GM13977 (cell line): Measurements from ENCODE around the gene RALGAPA1.

Experiments
- DNase-seq: peaks from one replicate; pipeline ENCODE4 v3.0.0; 2012; ENCODE audit warnings: low spot score
- in situ Hi-C: fragments of 300-500 bp; cut with MboI; formaldehyde crosslinking; loops from one replicate; pipeline ENCODE4 v1.12.0; 2022; ENCODE audit warnings: low sequenced_read_pairs, low pct_unique_long_range_greater_than_20kb, mixed read lengths, inconsistent platforms; ENCODE audit not compliant: unreplicated experiment
- TF ChIP-seq, protein P1 (sequence below): IDR thresholded peaks from 2 replicates; pipeline ENCODE4 v1.5.1; 2012; ENCODE audit warnings: mild to moderate bottlenecking, control low read depth; ENCODE audit not compliant: insufficient read depth; ENCODE audit errors: extremely low read depth, missing control alignments

Gene RALGAPA1

DNA sequence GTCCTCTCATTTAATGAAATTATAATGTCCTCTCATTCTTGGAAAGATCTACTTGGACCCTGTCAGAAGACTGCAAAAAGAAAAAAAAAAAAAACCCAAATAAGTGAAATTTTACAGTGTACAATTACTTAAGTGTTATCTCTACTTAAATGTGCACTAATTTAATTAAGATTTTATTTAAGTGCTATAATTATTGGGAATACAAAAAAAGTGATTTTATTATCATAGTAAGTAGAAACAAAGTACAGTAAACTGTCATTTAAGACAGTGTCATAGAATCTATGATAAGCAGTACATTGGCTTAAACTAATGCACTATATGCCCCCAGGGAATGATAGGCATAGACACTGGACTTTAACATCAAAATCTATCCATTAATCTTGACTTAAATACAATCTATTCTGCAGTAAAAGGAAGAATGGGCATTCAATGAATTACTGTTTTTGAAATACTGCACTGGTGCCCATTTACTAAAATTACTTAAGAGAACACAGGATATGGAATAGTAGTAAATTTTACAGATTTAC is 251.8 kb downstream of the RALGAPA1 start:
- TF ChIP-seq, protein P1, sequence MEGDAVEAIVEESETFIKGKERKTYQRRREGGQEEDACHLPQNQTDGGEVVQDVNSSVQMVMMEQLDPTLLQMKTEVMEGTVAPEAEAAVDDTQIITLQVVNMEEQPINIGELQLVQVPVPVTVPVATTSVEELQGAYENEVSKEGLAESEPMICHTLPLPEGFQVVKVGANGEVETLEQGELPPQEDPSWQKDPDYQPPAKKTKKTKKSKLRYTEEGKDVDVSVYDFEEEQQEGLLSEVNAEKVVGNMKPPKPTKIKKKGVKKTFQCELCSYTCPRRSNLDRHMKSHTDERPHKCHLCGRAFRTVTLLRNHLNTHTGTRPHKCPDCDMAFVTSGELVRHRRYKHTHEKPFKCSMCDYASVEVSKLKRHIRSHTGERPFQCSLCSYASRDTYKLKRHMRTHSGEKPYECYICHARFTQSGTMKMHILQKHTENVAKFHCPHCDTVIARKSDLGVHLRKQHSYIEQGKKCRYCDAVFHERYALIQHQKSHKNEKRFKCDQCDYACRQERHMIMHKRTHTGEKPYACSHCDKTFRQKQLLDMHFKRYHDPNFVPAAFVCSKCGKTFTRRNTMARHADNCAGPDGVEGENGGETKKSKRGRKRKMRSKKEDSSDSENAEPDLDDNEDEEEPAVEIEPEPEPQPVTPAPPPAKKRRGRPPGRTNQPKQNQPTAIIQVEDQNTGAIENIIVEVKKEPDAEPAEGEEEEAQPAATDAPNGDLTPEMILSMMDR, result no peak
- DNase-seq, result no peak
- in situ Hi-C loops, result no loop called here

DNA sequence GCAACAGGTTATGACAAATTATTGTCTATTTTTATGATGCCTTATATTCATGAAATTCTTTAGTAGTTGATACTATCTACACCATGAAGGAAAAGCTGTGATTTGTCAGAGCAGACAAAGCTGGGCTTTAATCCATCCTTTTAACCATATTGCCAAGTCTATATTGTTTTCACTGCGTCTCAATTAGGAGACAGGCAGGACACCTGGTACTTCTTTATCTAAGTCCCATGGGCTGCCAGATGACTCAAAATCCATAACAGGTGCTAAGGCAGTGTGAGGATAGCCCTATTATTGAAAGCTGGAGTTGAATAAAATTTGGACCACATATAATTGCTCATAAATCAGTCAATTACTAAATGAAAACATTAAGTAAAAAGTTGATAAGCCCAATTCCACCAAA is 252.5 kb downstream of the RALGAPA1 start:
- TF ChIP-seq, protein P1, result no peak
- in situ Hi-C loops, result no loop called here
- no peak for DNase-seq

DNA sequence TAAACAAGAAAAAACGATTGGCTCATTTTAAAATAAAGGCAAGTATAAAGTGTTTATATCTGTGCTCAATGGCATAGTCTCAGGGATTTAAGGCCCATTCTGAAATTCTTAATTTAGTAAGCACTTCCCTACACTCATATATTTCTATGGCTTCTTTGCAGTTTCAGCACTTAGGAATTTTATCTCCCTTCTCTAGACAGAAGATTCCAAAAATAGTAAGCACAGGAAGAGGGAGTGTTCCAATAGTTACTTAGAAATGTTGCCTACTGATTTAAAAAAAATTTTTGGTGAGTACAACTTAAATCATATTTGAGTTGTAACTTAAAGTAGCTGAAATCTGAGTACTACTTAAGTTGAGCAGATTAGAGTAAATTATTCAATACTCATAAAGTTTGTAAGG is 255.3 kb downstream of the RALGAPA1 start:
- in situ Hi-C loops, result no loop called here
- no peak for DNase-seq
- TF ChIP-seq, protein P1, result no peak

DNA sequence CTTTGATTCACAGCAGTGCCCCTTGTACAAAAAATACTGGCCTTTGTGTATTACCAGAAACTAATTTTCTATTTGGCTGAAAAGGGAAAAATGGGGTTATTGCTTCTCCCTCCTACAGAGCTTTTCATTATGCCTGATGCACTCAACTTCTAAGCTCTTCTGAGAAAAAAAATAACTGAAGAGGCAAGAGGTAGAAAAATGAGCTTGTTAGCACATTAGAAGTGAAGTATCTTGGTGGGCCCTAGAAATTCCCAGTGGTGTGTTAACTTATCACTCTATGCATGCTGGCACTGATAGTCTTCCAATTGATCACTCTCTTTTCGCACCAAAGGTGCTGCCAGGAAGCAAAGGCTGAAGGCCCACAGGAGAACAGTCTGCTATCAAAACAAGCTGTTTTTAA is 258.0 kb downstream of the RALGAPA1 start:
- DNase-seq, result no peak
- in situ Hi-C loops, result no loop called here
- TF ChIP-seq, protein P1, result no peak

DNA sequence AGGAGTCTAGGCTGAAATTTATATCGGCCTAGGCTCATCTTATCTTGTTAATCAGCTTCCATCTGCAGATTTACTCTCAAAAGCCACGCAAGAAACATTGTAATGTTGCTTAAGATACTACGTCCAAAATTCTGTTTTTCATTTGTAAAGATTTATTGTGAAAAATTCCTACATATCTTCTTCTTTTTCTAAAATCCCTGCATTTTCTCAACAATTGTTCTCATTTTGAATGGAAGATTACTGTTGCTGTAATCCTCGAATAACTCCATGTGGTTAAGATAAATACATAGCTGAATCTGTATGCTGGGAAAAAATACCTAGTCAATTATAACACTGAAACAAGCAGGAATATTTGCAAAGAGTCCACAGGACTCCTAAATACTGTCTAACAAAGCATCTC is 259.5 kb downstream of the RALGAPA1 start:
- in situ Hi-C loops, result no loop called here
- no peak for DNase-seq
- TF ChIP-seq, protein P1, result no peak

DNA sequence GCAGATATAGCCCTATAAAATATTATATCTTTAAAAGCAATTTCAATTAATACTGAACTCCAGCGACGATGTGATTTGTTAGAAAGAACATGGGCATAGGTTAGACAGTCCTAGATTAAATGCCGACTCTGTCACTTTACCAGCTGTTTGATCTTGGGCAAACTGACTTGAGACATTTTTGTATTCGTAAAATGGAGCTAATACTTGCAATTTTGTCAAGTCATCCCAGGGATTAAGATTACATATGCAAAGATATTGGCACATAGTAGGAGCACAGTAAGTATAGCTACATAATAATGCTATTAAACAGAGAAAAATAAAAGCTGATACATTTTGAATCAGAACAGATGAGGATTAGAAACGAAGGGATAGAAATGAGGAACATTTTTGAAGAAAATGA is 266.1 kb downstream of the RALGAPA1 start:
- TF ChIP-seq, protein P1, result no peak
- in situ Hi-C loops, result no loop called here
- DNase-seq, result no peak

DNA sequence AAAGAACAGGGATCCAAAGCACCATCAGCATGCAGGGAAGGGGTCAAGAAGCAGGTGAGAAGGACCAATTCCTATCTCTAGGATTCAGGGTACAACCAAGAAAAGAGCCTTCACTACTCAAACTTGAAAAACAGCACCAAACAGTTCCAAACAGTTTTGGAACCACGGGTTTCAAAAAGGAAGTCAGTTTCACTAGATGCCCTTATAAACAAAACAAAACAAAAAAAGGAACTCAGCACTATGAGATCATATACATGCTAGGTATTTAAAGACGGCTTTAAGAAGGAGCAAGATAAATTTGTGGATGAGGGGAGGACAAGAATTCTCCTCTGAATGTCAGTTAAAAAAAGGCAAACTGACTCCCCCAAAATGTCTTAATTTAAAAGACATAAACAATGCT is 269.1 kb downstream of the RALGAPA1 start:
- in situ Hi-C loops, result no loop called here
- DNase-seq, result peak; percentile 8
- TF ChIP-seq, protein P1, result no peak
